DND-41 (cell line): ENCODE results near the gene FBXO42.

Experiments used
- EZH2 ChIP-seq: IDR thresholded peaks from 3 replicates; pipeline ENCODE4 v1.6.1; 2012; ENCODE audit warnings: borderline replicate concordance, low read depth, mild to moderate bottlenecking, moderate library complexity, low read length, inconsistent platforms; ENCODE audit not compliant: severe bottlenecking
- TF ChIP-seq, protein P1 (sequence below): IDR thresholded peaks from 2 replicates; pipeline ENCODE4 v1.5.1; 2012; ENCODE audit warnings: borderline replicate concordance, low read length, moderate library complexity, mild to moderate bottlenecking; ENCODE audit not compliant: poor library complexity, severe bottlenecking; ENCODE audit errors: extremely low read depth

DNA sequence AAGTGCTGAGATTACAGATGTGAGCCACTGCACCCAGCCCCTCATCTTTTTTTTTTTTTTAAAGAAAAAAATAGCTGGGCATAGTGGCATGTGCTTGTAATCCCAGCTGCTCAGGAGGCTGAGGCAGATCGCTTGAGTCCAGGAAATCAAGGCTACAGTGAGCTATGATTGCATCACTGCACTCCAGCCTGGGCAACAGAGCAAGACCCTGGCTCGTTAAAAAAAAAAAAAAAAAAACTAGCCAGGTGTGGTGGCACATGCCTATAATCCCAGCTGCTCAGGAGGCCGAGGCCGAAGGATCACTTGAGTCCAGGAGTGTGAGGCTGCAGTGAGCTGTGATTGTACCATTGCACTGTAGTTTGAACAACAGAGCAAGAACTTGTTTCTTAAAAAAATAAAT lies 28.6 kb upstream of the FBXO42 start:
- TF ChIP-seq, protein P1, sequence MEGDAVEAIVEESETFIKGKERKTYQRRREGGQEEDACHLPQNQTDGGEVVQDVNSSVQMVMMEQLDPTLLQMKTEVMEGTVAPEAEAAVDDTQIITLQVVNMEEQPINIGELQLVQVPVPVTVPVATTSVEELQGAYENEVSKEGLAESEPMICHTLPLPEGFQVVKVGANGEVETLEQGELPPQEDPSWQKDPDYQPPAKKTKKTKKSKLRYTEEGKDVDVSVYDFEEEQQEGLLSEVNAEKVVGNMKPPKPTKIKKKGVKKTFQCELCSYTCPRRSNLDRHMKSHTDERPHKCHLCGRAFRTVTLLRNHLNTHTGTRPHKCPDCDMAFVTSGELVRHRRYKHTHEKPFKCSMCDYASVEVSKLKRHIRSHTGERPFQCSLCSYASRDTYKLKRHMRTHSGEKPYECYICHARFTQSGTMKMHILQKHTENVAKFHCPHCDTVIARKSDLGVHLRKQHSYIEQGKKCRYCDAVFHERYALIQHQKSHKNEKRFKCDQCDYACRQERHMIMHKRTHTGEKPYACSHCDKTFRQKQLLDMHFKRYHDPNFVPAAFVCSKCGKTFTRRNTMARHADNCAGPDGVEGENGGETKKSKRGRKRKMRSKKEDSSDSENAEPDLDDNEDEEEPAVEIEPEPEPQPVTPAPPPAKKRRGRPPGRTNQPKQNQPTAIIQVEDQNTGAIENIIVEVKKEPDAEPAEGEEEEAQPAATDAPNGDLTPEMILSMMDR: no peak
- TF ChIP-seq EZH2: no peak
